ENCODE results near the gene CHD9. TPM values are rescaled to one million over a fixed set of nuclear protein-coding genes. Genes with fewer than 3 reads are reported as not detected.

CHD9 gene
- total RNA-seq, 1 experiment from 2014 or later = 25.4 TPM

DNA sequence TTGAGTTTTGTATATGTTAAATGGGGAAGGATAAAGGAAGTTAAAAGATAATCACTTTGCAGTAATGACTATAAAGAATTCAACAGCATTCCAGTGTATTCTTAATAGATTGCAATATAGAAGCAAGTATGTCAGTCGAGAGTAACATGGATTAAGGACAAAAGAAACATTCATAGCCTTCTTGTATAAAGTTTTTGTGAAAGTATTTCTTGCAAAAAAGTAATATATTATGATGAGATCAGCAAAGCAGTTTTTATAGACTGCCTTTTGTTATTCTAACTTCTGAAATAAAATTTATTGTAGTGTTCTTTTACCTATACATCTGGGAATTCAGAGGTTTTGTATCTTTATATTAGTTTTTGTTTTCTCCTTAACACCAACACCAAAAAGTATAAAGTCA is 194.5 kb downstream of the CHD9 start:
- Histone ChIP-seq H3K27me3 (ENCODE audit: control insufficient read depth, insufficient read depth, low read length) (no peaks in the 10 kb centered on the region), H3K27ac (ENCODE audit: low read length) (no peak overlapping the region), H3K9me3 (ENCODE audit: control insufficient read depth, insufficient read depth, low read depth, low read length) (no peaks in the 10 kb centered on the region), H3K4me3 (ENCODE audit: low read depth in 2 of 2, low read length in 2 of 2) (no peak overlapping the region), H3K4me1 (ENCODE audit: control insufficient read depth, insufficient read depth, low read length) (no peaks in the 10 kb centered on the region), H3K36me3 (ENCODE audit: control insufficient read depth, insufficient read depth, low read length) (peaks cover 20% of the 10 kb centered on the region)
- ATAC-seq = no peak
- in situ Hi-C loops (cut with HindIII; ENCODE audit: low pct_unique_long_range_greater_than_20kb, low sequenced_read_pairs) (no loop called here), intact Hi-C loops (cut with micrococcal nuclease; ENCODE audit: unreplicated experiment) (no loop called here)
- BruUV-seq (replicated peaks) = no TSS peak
- no peak for DNase-seq (ENCODE audit: low read depth, low spot score)
- ChIA-PET POLR2A (no interaction called here), CTCF (no interaction called here)
- TF ChIP-seq REST (IDR thresholded peaks at IDR 0.05; ENCODE audit: insufficient read depth in 1 of 2, low read depth in 2 of 2, low read length in 1 of 2) (no peak), TCF7L2 (IDR thresholded peaks at IDR 0.05; ENCODE audit: low read depth, low read length) (no peak), SIN3A (IDR thresholded peaks at IDR 0.05; ENCODE audit: borderline replicate concordance, insufficient read depth, low read depth, low read length) (no peak), CTCF (IDR thresholded peaks at IDR 0.05) (no peak), POLR2AphosphoS5 (IDR thresholded peaks at IDR 0.05; ENCODE audit: low read depth, low read length) (no peak)

DNA sequence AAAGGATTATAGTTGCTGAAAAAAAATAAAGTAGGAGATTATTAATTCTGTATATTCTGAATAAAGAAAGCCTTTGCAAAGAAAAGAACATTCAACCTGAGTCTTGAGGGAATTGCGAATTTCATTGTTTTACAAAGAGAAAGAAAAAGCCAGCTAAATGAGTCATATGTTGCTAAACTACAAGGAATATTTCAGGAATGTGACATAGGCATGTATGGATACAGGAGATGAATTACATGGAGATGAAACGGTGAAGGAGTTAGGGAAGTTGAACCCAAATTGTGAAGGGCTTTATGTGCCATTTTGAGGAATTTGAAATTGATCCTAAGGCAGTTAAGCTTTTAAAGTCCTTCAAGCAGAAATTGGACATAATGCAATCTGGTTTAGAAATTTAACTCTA is 202.2 kb downstream of the CHD9 start:
- in situ Hi-C loops (cut with HindIII; ENCODE audit: low pct_unique_long_range_greater_than_20kb, low sequenced_read_pairs) (no loop called here), intact Hi-C loops (cut with micrococcal nuclease; ENCODE audit: unreplicated experiment) (no loop called here)
- Histone ChIP-seq H3K27me3 (ENCODE audit: control insufficient read depth, insufficient read depth, low read length) (no peaks in the 10 kb centered on the region), H3K9me3 (ENCODE audit: control insufficient read depth, insufficient read depth, low read depth, low read length) (no peaks in the 10 kb centered on the region), H3K4me1 (ENCODE audit: control insufficient read depth, insufficient read depth, low read length) (no peaks in the 10 kb centered on the region), H3K36me3 (ENCODE audit: control insufficient read depth, insufficient read depth, low read length) (peaks cover 8% of the 10 kb centered on the region; the same call in 1 of the 2 replicates), H3K27ac (ENCODE audit: low read length) (no peak overlapping the region), H3K4me3 (ENCODE audit: low read depth in 2 of 2, low read length in 2 of 2) (no peak overlapping the region)
- ATAC-seq (no peak), DNase-seq (ENCODE audit: low read depth, low spot score) (no peak)
- TF ChIP-seq CTCF (IDR thresholded peaks at IDR 0.05) = no peak
- no peak for TF ChIP-seq REST (IDR thresholded peaks at IDR 0.05; ENCODE audit: insufficient read depth in 1 of 2, low read depth in 2 of 2, low read length in 1 of 2)
- TF ChIP-seq TCF7L2 (IDR thresholded peaks at IDR 0.05; ENCODE audit: low read depth, low read length) = no peak
- TF ChIP-seq POLR2AphosphoS5 (IDR thresholded peaks at IDR 0.05; ENCODE audit: low read depth, low read length) = no peak
- no peak for TF ChIP-seq SIN3A (IDR thresholded peaks at IDR 0.05; ENCODE audit: borderline replicate concordance, insufficient read depth, low read depth, low read length)
- ChIA-PET POLR2A (no interaction called here), CTCF (no interaction called here)
- no TSS peak for BruUV-seq (replicated peaks)
